Neural crest cell (in vitro differentiated cells): ENCODE measurements around the gene DNAH12. TPM values are rescaled to one million over a fixed set of nuclear protein-coding genes. Genes with fewer than 3 reads are reported as not detected.
"Not testable (repeated sequence)": the region's sequence is repeated elsewhere in the genome, so short reads cannot be mapped to it uniquely, and the experiment has no call there.

Experiments used
- DNase-seq: peaks from one replicate; pipeline ENCODE4 v3.0.0; 2021; ENCODE audit warnings: low read depth, mixed read lengths, low spot score
- H3K27ac Mint-ChIP-seq: one replicate; pipeline ENCODE4 v1.8.0; 2021; ENCODE audit warnings: mild to moderate bottlenecking, mixed read lengths; ENCODE audit not compliant: unreplicated experiment
- H3K27me3 Mint-ChIP-seq: 2 replicates; pipeline ENCODE4 v1.8.0; 2021; ENCODE audit warnings: low read depth, mild to moderate bottlenecking, mixed read lengths
- H3K36me3 Mint-ChIP-seq: 2 replicates; pipeline ENCODE4 v1.8.0; 2021; ENCODE audit warnings: low read depth, mild to moderate bottlenecking, mixed read lengths
- H3K4me1 Mint-ChIP-seq: 2 replicates; pipeline ENCODE4 v1.8.0; 2021; ENCODE audit warnings: mixed read lengths
- H3K4me3 Mint-ChIP-seq: one replicate; pipeline ENCODE4 v1.8.0; 2021; ENCODE audit warnings: mild to moderate bottlenecking, mixed read lengths
- H3K9me3 Mint-ChIP-seq: 2 replicates; pipeline ENCODE4 v1.8.0; 2021; ENCODE audit warnings: mixed read lengths
- total RNA-seq: library from RNA; stranded (reverse); gene quantifications from 2 replicates; pipeline ENCODE4 v1.2.1, GENCODE V29; 2021
- TF ChIP-seq, protein P1 (sequence below): fragments of 200-600 bp; sonication (generic); conservative IDR thresholded peaks from 2 replicates; pipeline ENCODE4 v1.5.0; 2021; ENCODE audit warnings: antibody characterized with exemption, mild to moderate bottlenecking

The DNAH12 gene
- total RNA-seq, 1 donor from 2014 or later: 0.09 TPM

DNA sequence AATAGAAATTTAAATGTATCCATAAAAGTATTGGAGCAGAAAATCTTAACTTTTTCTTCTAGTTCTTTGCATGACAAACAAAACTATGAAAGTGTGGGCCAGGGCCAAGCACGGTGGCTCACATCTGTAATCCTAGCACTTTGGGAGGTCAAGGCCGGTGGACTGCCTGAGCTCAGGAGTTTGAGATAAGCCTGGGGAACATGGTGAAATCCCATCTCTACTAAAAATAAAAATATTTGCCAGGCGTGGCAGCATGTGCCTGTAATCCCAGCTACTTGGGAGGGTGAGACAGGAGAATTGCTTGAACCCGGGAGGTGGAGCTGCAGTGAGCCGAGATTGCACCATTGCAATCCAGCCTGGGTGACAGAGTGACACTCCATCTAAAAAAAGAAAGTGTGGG, 158.6 kb downstream of the DNAH12 start:
- no peak for DNase-seq
- Mint-ChIP-seq H3K27me3 (no peaks in the 10 kb centered on the region), H3K4me1 (no peaks in the 10 kb centered on the region), H3K36me3 (no peaks in the 10 kb centered on the region), H3K9me3 (no peaks in the 10 kb centered on the region), H3K4me3 (no peak overlapping the region), H3K27ac (no peak overlapping the region)
- TF ChIP-seq, protein P1, sequence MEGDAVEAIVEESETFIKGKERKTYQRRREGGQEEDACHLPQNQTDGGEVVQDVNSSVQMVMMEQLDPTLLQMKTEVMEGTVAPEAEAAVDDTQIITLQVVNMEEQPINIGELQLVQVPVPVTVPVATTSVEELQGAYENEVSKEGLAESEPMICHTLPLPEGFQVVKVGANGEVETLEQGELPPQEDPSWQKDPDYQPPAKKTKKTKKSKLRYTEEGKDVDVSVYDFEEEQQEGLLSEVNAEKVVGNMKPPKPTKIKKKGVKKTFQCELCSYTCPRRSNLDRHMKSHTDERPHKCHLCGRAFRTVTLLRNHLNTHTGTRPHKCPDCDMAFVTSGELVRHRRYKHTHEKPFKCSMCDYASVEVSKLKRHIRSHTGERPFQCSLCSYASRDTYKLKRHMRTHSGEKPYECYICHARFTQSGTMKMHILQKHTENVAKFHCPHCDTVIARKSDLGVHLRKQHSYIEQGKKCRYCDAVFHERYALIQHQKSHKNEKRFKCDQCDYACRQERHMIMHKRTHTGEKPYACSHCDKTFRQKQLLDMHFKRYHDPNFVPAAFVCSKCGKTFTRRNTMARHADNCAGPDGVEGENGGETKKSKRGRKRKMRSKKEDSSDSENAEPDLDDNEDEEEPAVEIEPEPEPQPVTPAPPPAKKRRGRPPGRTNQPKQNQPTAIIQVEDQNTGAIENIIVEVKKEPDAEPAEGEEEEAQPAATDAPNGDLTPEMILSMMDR: no peak

GRCh38 chr3:57383838-57384237, 160.3 kb downstream of the DNAH12 start:
- Mint-ChIP-seq H3K4me3 (no peak overlapping the region), H3K4me1 (no peaks in the 10 kb centered on the region), H3K36me3 (no peaks in the 10 kb centered on the region), H3K9me3 (no peaks in the 10 kb centered on the region), H3K27me3 (no peaks in the 10 kb centered on the region), H3K27ac (no peak overlapping the region)
- no peak for DNase-seq
- TF ChIP-seq, protein P1: no peak

DNA sequence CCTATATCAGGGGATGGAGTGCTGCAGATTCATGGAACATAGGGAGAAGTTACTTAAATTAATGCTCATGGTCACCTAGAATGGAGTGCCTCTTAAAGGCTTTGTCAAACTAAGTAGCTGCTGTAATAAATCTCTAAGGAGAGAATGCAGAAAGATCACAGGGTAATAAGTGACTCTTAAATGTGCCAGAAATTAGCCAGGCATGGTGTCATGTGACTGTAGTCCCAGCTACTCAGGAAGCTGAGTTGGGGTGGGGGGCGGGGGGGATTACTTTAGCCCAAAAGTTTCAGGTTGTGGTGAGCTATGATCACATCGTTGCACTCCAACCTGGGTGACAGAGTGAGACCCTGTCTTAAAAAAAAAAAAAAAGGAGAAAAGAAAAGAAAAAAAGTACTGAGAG, 160.7 kb downstream of the DNAH12 start:
- no peaks in the 10 kb centered on the region for H3K36me3 Mint-ChIP-seq
- no peak overlapping the region for H3K4me3 Mint-ChIP-seq
- peak overlapping the region; percentile 46 for H3K27ac Mint-ChIP-seq
- H3K27me3 Mint-ChIP-seq: no peaks in the 10 kb centered on the region
- DNase-seq: no peak
- no peaks in the 10 kb centered on the region for H3K4me1 Mint-ChIP-seq
- H3K9me3 Mint-ChIP-seq: no peaks in the 10 kb centered on the region
- TF ChIP-seq, protein P1: no peak

DNA sequence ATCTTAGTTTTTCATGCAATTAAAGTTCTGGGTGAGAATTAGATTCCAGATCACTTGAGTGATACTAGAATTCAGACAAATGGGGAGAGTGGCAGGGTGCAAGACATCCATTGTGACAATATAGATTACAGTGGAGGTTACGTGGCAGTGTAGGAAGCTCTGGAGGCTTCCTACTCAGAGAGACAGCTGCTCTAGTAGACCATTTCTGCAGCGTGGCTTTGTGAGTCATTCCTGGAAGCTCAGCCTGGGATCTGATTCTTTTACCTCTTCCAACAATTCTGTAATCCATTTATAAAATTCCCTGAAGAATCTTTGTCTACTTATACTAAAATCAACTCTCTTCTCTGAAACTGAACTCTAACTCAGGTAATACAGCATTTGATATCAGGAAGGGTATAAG, 161.2 kb downstream of the DNAH12 start:
- Mint-ChIP-seq H3K4me3 (no peak overlapping the region), H3K27ac (peak overlapping the region; percentile 46), H3K9me3 (no peaks in the 10 kb centered on the region), H3K27me3 (no peaks in the 10 kb centered on the region), H3K36me3 (no peaks in the 10 kb centered on the region), H3K4me1 (no peaks in the 10 kb centered on the region)
- no peak for DNase-seq
- TF ChIP-seq, protein P1: no peak

GRCh38 chr3:57370341-57370740, 173.8 kb downstream of the DNAH12 start:
- no peaks in the 10 kb centered on the region for H3K4me1 Mint-ChIP-seq
- H3K27ac Mint-ChIP-seq: no peak overlapping the region
- H3K9me3 Mint-ChIP-seq: no peaks in the 10 kb centered on the region
- H3K4me3 Mint-ChIP-seq: no peak overlapping the region
- TF ChIP-seq, protein P1: no peak
- no peaks in the 10 kb centered on the region for H3K36me3 Mint-ChIP-seq
- no peak for DNase-seq
- H3K27me3 Mint-ChIP-seq: no peaks in the 10 kb centered on the region

GRCh38 chr3:57365089-57365488, 179.1 kb downstream of the DNAH12 start:
- H3K9me3 Mint-ChIP-seq, H3K27me3 Mint-ChIP-seq, H3K4me1 Mint-ChIP-seq, DNase-seq, H3K36me3 Mint-ChIP-seq, H3K4me3 Mint-ChIP-seq: not testable (repeated sequence)
- peak overlapping the region; percentile 75 for H3K27ac Mint-ChIP-seq

- not testable (repeated sequence) for H3K36me3 Mint-ChIP-seq, H3K27ac Mint-ChIP-seq, DNase-seq, H3K9me3 Mint-ChIP-seq, H3K27me3 Mint-ChIP-seq, H3K4me3 Mint-ChIP-seq, H3K4me1 Mint-ChIP-seq
These were observed 187.9 kb downstream of the DNAH12 start for GRCh38 chr3:57356275-57356674.
